ENCODE data around the gene MCTP1.

GRCh38 chr5:94740286-94740685, 544.6 kb downstream of the MCTP1 start:
- TF ChIP-seq, protein P1, sequence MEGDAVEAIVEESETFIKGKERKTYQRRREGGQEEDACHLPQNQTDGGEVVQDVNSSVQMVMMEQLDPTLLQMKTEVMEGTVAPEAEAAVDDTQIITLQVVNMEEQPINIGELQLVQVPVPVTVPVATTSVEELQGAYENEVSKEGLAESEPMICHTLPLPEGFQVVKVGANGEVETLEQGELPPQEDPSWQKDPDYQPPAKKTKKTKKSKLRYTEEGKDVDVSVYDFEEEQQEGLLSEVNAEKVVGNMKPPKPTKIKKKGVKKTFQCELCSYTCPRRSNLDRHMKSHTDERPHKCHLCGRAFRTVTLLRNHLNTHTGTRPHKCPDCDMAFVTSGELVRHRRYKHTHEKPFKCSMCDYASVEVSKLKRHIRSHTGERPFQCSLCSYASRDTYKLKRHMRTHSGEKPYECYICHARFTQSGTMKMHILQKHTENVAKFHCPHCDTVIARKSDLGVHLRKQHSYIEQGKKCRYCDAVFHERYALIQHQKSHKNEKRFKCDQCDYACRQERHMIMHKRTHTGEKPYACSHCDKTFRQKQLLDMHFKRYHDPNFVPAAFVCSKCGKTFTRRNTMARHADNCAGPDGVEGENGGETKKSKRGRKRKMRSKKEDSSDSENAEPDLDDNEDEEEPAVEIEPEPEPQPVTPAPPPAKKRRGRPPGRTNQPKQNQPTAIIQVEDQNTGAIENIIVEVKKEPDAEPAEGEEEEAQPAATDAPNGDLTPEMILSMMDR (IDR thresholded peaks at IDR 0.05) = no peak
- TF ChIP-seq EZH2 (IDR thresholded peaks at IDR 0.05) (no peak), EZH2phosphoT487 (IDR thresholded peaks at IDR 0.05) (no peak)

Measured in neural progenitor cell (in vitro differentiated cells).